ENCODE data around the gene PIK3AP1.

GRCh38 chr10:96643920-96644319 is 76.4 kb downstream of the PIK3AP1 start:
- TF ChIP-seq, protein P1, sequence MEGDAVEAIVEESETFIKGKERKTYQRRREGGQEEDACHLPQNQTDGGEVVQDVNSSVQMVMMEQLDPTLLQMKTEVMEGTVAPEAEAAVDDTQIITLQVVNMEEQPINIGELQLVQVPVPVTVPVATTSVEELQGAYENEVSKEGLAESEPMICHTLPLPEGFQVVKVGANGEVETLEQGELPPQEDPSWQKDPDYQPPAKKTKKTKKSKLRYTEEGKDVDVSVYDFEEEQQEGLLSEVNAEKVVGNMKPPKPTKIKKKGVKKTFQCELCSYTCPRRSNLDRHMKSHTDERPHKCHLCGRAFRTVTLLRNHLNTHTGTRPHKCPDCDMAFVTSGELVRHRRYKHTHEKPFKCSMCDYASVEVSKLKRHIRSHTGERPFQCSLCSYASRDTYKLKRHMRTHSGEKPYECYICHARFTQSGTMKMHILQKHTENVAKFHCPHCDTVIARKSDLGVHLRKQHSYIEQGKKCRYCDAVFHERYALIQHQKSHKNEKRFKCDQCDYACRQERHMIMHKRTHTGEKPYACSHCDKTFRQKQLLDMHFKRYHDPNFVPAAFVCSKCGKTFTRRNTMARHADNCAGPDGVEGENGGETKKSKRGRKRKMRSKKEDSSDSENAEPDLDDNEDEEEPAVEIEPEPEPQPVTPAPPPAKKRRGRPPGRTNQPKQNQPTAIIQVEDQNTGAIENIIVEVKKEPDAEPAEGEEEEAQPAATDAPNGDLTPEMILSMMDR (IDR thresholded peaks at IDR 0.05; ENCODE audit: insufficient read depth, low read depth, low read length): no peak
- no peak for TF ChIP-seq EZH2 (IDR thresholded peaks at IDR 0.05; ENCODE audit: insufficient read depth, low read length)

All from astrocyte (in vitro differentiated cells and primary cell).